SJSA1 (cell line): Measurements from ENCODE around the gene SPN. TPM values are rescaled to one million over a fixed set of nuclear protein-coding genes. Genes with fewer than 3 reads are reported as not detected.
"Not testable (repeated sequence)": the region's sequence is repeated elsewhere in the genome, so short reads cannot be mapped to it uniquely, and the experiment has no call there.

Source experiments
- DNase-seq, 2 experiments: peaks; one replicate each; pipeline ENCODE4 v3.0.0-alpha.2; 2015 to 2020; ENCODE audit warnings: low spot score in 2 of 2, low read depth in 1 of 2
- H3K27ac ChIP-seq: fragments of 250-450 bp; sonication (Bioruptor Pico); 2 replicates; pipeline ENCODE4 v1.5.1; 2020; ENCODE audit warnings: mild to moderate bottlenecking, moderate library complexity
- H3K27me3 ChIP-seq: fragments of 250-450 bp; sonication (Bioruptor Pico); replicated peaks from 2 replicates; pipeline ENCODE4 v1.5.1; 2020; ENCODE audit warnings: mild to moderate bottlenecking, moderate library complexity
- H3K36me3 ChIP-seq: fragments of 250-450 bp; sonication (Bioruptor Pico); 2 replicates; pipeline ENCODE4 v1.5.1; 2020; ENCODE audit warnings: mild to moderate bottlenecking
- H3K4me1 ChIP-seq: fragments of 250-450 bp; sonication (Bioruptor Pico); replicated peaks from 2 replicates; pipeline ENCODE4 v1.6.1; 2021; ENCODE audit warnings: mild to moderate bottlenecking
- H3K4me3 ChIP-seq: fragments of 250-450 bp; sonication (Bioruptor Pico); 2 replicates; pipeline ENCODE4 v1.5.1; 2020; ENCODE audit warnings: mild to moderate bottlenecking
- H3K9me3 ChIP-seq: fragments of 250-450 bp; sonication (Bioruptor Pico); replicated peaks from 2 replicates; pipeline ENCODE4 v1.5.1; 2020; ENCODE audit warnings: mild to moderate bottlenecking
- total RNA-seq: library from RNA; depleted of rRNA; stranded (reverse); fragments of >200 nt; shearing (Covaris generic); gene quantifications from 2 replicates; pipeline ENCODE4 v1.2.3, GENCODE V29; 2014

The SPN gene
- total RNA-seq, 1 experiment from 2014 or later = not detected

DNA sequence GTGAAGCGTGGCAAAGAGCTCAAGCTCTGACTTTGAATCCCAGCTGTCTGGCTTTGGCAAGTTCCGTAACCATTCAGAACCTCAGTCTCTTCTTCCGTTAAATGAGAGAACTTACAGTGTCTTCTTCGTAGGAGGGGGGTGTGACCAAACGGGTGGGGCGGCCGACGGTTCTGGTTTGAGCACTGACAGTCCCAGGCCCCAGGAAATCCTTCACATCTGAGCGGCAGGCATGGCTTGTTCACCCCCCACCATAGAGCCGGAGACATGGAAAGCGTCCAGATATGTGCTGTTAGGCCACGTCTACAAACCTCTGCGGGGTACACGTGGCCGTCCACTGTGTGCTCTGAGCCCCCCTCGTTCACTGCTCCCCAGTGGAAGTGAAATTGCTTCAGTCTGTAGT, 27.1 kb upstream of the SPN start:
- DNase-seq, H3K27ac ChIP-seq, H3K4me1 ChIP-seq, H3K9me3 ChIP-seq, H3K36me3 ChIP-seq, H3K4me3 ChIP-seq, H3K27me3 ChIP-seq: not testable (repeated sequence)

DNA sequence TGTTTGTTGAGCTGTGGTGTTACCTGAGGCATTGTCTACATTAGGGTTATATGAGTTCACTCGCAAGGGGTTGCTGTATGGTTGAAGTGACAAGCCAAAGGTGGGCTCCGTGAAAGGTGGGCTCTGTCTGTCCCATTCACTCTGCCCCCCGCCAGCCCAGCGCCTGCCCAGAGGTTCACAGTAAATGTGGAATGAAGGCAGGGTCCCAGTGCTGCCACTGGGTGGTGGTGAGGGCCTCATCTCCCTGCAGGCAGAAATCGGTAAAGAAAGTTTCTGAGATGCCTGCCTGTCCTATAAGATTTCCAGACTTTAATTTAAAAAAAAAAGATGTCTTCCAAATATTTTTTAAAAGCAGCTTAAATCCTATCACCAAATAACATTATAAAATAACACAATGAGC, 26.7 kb upstream of the SPN start:
- not testable (repeated sequence) for H3K9me3 ChIP-seq, H3K27me3 ChIP-seq, DNase-seq, H3K4me1 ChIP-seq, H3K4me3 ChIP-seq, H3K36me3 ChIP-seq, H3K27ac ChIP-seq

DNA sequence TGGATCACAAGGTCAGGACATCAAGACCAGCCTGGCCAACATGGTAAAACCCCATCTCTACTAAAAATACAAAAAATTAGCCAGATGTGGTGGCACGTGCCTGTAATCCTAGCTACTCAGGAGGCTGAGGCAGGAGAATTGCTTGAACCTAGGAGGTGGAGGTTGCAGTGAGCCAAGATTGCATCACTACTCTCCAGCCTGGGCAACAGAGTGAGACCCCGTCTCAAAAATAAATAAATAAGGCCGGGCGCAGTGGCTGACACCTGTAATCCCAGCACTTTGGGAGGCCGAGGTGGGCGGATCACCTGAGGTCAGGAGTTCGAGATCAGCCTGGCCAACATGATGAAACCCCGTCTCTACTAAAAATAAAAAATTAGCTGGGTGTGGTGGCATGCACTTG, 24.3 kb upstream of the SPN start:
- H3K9me3 ChIP-seq, H3K27me3 ChIP-seq, DNase-seq, H3K4me3 ChIP-seq, H3K4me1 ChIP-seq, H3K27ac ChIP-seq, H3K36me3 ChIP-seq: not testable (repeated sequence)

DNA sequence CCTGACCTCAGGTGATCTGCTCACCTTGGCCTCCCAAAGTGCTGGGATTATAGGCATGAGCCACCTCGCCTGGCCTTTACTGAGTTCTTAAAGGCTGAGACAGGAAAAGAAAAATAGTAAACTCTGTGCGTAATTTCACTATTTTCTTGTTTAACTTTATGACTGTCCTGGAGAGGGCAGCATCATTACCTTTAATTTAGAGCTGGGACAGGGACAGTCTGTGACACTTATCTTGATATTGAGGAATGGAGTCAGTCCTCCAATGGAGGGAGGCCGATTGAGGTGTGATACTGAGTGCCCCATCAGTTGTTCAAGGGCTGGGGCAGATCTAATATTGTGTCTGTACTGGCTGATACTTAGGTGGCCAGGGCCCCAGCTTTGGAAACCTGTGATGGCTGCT, 21.5 kb upstream of the SPN start:
- H3K9me3 ChIP-seq = no peaks in the 10 kb centered on the region
- no peak overlapping the region for H3K27ac ChIP-seq
- H3K36me3 ChIP-seq = no peaks in the 10 kb centered on the region
- no peak for DNase-seq
- H3K4me3 ChIP-seq = no peak overlapping the region
- H3K4me1 ChIP-seq = no peaks in the 10 kb centered on the region
- no peaks in the 10 kb centered on the region for H3K27me3 ChIP-seq

DNA sequence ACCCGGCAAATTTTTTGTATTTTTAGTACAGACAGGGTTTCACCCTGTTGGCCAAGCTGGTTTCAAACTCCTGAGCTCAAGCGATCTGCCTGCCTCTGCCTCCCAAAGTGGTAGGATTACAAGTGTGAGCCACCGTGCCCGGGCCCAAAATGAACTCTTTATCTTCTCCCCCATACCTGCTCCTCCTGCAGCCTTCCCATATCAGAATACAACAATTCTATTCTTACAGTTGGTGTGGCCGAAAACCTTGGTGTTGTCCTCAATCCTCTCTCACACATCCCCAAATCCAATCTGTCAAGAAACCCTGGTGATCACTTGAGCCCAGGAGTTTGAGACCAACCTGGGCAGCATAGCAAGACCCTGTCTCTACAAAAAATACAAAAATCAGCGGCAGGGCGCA, 19.5 kb upstream of the SPN start:
- no peak for DNase-seq
- Histone ChIP-seq H3K4me1 (no peaks in the 10 kb centered on the region), H3K9me3 (no peaks in the 10 kb centered on the region), H3K36me3 (no peaks in the 10 kb centered on the region), H3K4me3 (no peak overlapping the region), H3K27ac (no peak overlapping the region), H3K27me3 (no peaks in the 10 kb centered on the region)

DNA sequence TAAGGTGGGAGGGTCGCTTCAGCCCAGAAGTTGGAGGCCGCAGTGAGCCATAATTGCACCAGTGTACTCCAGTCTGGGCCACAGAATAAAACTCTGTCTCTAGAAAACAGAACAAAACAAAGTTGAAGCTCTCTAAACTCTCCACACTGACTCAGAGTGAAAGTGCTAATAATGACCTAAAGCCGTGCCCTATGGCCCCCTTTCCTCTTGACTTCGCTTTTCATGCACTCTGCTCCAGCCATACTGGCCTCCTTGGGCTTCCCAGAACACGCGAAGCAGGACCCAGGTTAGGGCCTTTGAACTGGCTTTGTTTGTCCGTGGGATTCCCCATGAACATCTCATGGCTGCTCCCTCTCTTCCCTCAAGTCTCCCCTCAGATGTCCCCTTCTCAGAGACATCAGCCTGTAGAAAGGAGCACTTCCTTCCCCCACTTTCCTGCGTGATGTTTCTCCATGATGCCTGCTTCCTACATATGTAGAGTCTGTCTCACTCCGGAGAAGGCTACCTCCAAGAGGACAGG, 18.6 kb upstream of the SPN start:
- Histone ChIP-seq H3K36me3 (no peaks in the 10 kb centered on the region), H3K4me1 (no peaks in the 10 kb centered on the region), H3K4me3 (no peak overlapping the region), H3K27me3 (no peaks in the 10 kb centered on the region), H3K9me3 (no peaks in the 10 kb centered on the region), H3K27ac (no peak overlapping the region)
- no peak for DNase-seq

DNA sequence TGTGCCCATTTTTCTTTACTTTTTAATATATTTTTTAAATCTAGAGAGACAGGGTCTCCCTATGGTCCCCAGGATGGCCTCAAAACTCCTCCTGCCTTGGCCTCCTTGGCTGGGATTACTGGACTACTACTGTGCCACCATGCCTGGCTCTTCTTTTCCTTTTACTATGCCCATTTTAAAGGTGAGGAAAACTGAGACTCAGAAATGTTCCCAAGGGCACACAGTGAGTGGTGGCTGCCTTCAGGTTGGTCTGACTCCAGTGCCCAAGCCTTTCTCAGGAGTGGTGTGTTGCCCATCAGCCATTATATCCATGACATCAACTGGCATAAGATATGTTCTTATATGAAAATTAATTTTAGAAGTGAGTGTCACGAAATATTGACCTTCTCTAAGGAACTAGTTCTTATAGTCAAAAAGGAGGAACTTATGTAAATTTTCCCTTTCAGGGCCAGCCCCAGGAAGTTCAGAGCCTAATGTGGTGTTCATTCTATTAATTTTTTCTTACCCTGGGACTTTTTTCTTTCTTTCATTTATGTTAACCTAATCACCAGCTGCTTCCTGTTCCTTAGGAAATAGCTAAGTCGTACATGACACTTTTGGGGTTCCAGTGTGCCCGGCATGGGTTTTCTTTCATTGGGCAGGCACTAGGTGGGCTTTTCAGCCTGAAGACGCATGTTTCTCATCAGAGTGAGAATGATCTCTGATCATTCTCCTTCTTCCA, 17.9 kb upstream of the SPN start:
- Histone ChIP-seq H3K27me3 (no peaks in the 10 kb centered on the region), H3K4me3 (no peak overlapping the region), H3K36me3 (no peaks in the 10 kb centered on the region), H3K27ac (no peak overlapping the region), H3K9me3 (no peaks in the 10 kb centered on the region), H3K4me1 (no peaks in the 10 kb centered on the region)
- DNase-seq = no peak

DNA sequence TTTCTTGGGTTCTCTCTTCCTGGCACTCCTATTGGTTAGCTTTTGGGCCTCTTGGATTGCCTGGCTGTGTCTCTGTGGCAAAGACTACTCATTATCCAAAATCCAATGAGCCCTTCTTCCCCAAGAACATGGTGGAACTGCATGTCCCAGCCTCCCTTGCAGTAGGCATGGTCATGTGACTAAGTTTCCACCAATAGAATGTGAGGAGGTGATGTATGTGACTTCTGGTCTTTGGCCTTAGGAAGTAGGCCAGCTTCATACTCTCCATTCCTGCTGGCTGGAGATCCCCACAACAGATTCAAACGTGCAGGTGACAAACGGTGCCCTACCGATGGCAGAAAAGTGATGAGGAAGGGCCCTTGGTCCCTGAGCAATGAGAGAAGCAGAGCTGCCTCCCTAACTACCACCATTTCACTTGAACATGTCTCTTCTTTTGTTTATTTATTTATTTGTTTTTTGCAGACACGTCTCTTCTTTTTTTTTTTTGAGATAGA, 17.3 kb upstream of the SPN start:
- Histone ChIP-seq H3K27ac (no peak overlapping the region), H3K9me3 (no peaks in the 10 kb centered on the region), H3K4me1 (no peaks in the 10 kb centered on the region), H3K27me3 (no peaks in the 10 kb centered on the region), H3K36me3 (no peaks in the 10 kb centered on the region), H3K4me3 (no peak overlapping the region)
- no peak for DNase-seq

DNA sequence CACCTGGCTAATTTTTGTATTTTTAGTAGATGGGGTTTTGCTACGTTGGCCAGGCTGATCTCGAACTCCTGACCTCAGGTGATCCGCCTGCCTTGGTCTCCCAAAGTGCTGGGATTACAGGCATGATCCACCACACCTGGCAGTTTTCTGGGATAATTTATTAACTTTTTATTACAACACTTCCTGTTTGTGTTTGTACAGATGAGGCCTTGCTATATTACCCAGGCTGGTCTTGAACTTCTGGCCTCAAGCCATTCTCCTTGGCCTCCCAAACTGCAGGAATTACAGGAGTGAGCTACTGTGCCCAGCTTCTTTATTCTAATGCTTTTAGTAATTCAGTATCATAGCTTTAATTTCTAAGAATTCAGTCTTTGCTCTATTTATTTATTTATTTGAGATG, 16.1 kb upstream of the SPN start:
- no peaks in the 10 kb centered on the region for H3K9me3 ChIP-seq
- no peak for DNase-seq
- H3K4me1 ChIP-seq = no peaks in the 10 kb centered on the region
- no peak overlapping the region for H3K4me3 ChIP-seq
- H3K27me3 ChIP-seq = no peaks in the 10 kb centered on the region
- H3K36me3 ChIP-seq = no peaks in the 10 kb centered on the region
- H3K27ac ChIP-seq = no peak overlapping the region

DNA sequence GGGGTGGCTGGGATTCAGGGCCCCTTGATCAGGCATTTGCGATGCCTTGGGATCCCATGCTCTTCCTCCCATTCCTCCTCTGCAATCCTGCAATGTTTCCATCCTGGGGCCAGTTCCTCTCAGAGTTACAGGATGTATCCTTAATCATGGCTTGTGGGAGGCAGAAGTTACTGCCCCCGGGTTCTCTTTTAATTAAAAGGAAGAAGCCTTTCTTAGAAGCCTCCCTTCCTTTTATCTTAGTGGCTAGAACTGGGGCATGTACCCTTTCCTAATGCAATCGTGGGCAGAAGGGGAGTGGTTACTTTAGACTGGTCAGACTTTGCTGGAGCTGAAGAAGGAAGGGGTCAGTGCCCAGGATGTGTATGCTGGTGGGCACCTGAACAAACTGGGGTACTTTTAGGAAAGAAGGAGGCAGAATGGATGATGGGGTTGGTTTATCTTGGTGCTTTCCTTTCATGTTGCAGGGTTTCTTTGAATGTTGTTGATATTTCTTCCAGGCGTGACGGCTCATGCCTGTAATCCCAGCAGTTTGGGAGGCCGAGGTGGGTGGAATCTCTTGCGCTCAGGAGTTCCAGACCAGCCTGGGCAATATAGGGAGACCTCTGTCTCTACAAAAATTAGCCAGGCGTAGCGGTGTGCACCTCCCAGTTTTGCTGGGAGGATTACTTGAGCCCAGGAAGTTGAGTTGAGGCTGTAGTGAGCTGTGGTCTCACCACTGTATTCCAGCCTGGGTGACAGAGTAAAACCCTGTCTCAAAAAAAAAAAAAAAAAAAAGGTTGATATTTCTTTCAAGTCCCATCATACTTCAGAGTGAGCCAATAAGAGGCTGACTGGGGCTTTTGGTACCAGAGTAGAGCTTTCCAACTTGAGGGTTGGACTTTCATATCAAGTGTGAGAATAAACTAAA, 13.2 kb upstream of the SPN start:
- H3K4me3 ChIP-seq = no peak overlapping the region
- H3K36me3 ChIP-seq = no peaks in the 10 kb centered on the region
- H3K27me3 ChIP-seq = no peaks in the 10 kb centered on the region
- H3K9me3 ChIP-seq = no peaks in the 10 kb centered on the region
- H3K27ac ChIP-seq = no peak overlapping the region
- no peaks in the 10 kb centered on the region for H3K4me1 ChIP-seq
- DNase-seq = no peak

DNA sequence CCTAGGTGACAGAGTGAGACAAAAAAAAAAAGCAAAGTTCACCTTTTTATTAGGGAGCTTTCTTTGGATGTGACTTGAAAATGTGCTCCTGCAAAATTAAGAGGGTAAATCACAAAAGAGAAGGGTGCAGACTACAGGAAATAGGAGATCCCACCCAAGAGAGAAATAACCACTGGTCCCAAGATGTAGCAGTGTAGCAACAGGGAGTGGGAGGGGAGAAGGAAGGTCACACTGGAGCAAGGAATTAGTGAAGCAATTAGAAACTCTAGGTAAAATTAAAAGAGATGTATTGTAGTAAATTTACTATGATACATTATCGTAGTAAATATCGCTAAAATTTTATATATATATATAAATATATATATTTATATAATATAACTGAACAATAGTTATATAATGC, 12.3 kb upstream of the SPN start:
- H3K9me3 ChIP-seq = no peaks in the 10 kb centered on the region

DNA sequence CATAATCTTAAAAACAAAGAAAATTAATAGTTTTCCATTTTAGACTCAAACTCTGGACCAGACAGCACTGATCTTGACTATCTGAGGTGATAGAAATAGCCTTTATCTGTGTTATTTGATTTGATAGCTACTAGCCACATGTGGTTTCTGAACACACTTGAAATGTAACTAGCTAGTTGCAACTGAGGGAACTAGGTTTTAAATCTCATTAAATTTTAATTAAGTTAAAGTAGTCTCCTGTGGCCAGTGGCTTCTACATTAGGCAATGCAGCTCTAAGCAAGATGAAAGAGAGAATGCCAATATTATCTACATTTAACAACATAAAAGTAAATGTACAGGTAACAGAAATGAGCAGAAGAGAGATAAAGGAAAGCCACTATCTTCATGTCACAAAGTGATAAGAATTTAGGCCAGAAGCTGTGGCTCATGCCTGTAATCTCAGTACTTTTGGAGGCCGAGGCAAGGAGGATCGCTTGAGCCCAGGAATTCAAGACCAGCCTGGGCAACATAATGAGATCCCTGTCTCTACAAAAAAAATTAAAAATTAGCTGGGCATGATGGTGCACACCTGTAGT, 11.2 kb upstream of the SPN start:
- Histone ChIP-seq H3K9me3 (no peaks in the 10 kb centered on the region), H3K4me1 (no peaks in the 10 kb centered on the region), H3K27ac (no peak overlapping the region), H3K27me3 (no peaks in the 10 kb centered on the region), H3K36me3 (no peaks in the 10 kb centered on the region), H3K4me3 (no peak overlapping the region)
- DNase-seq = no peak

More for the DNA sequence above, 12.3 kb upstream of the SPN start:
- H3K4me3 ChIP-seq = no peak overlapping the region
- no peaks in the 10 kb centered on the region for H3K27me3 ChIP-seq
- no peak overlapping the region for H3K27ac ChIP-seq
- H3K36me3 ChIP-seq = no peaks in the 10 kb centered on the region
- no peak for DNase-seq
- no peaks in the 10 kb centered on the region for H3K4me1 ChIP-seq

DNA sequence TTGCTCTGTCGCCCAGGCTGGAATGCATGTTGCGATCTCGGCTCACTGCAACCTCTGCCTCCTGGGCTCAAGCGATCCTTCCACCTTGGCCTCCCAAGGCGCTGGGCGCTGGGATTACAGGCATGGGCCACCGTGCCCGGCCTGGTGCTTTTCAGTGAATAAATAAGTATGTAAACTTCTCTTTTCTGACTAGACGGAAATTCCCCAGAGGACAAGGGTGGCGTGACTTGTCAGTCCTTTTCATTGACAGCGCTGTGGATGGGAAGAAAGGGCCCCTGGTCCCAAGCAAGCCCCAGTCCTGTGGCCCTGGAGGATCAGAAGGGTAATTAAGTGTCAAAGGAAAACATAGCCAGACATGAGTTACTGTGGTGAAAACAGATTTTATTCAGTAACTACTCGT, 9.6 kb upstream of the SPN start:
- no peak for DNase-seq
- H3K9me3 ChIP-seq = no peaks in the 10 kb centered on the region
- H3K4me1 ChIP-seq = no peaks in the 10 kb centered on the region
- no peaks in the 10 kb centered on the region for H3K27me3 ChIP-seq
- H3K27ac ChIP-seq = no peak overlapping the region
- no peak overlapping the region for H3K4me3 ChIP-seq
- H3K36me3 ChIP-seq = no peaks in the 10 kb centered on the region

DNA sequence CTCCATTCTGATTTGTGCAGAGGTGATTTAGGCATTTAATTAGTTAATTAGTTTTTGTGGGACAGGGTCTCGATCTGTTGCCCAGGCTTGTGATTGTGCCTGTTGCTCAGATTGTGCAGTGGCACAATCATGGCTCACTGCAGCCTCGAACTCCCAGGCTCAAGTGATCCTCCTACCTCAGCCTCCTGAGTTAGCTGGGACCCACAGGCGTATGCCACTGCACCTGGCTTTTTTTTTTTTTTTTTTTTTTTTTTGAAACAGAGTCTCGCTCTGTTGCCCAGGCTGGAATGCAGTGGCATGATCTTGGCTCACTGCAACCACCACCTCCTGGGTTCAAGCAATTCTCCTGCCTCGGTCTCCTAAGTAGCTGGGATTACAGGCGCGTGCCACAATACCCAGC, 9.2 kb upstream of the SPN start:
- not testable (repeated sequence) for DNase-seq, H3K36me3 ChIP-seq, H3K9me3 ChIP-seq

More for the DNA sequence above, 9.2 kb upstream of the SPN start:
- not testable (repeated sequence) for H3K4me1 ChIP-seq, H3K4me3 ChIP-seq, H3K27ac ChIP-seq, H3K27me3 ChIP-seq
